Ishikawa (cell line): ENCODE data around the gene PLPPR2.

ENCODE experiments used
- CEBPB ChIP-seq: IDR thresholded peaks from 2 replicates; pipeline ENCODE4 v1.6.1; 2012
- CREB1 ChIP-seq: IDR thresholded peaks from 2 replicates; pipeline ENCODE4 v1.6.1; 2012; ENCODE audit warnings: low read depth
- EGR1 ChIP-seq: IDR thresholded peaks from 2 replicates; pipeline ENCODE4 v1.6.1; 2012
- EP300 ChIP-seq: IDR thresholded peaks from 2 replicates; pipeline ENCODE4 v1.6.1; 2012; ENCODE audit warnings: borderline replicate concordance
- FOXM1 ChIP-seq: IDR thresholded peaks from 2 replicates; pipeline ENCODE4 v1.6.1; 2012; ENCODE audit warnings: low read depth, borderline replicate concordance
- NFIC ChIP-seq: IDR thresholded peaks from 2 replicates; pipeline ENCODE4 v1.6.1; 2012
- RAD21 ChIP-seq: IDR thresholded peaks from 2 replicates; pipeline ENCODE4 v1.6.1; 2012; ENCODE audit warnings: low read depth
- REST ChIP-seq: IDR thresholded peaks from 2 replicates; pipeline ENCODE4 v1.6.1; 2012; ENCODE audit warnings: low read depth, mild to moderate bottlenecking
- TAF1 ChIP-seq: IDR thresholded peaks from 2 replicates; pipeline ENCODE4 v1.6.1; 2012; ENCODE audit warnings: low read depth, mild to moderate bottlenecking
- TCF12 ChIP-seq: IDR thresholded peaks from 2 replicates; pipeline ENCODE4 v1.6.1; 2012; ENCODE audit warnings: low read depth
- TEAD4 ChIP-seq: IDR thresholded peaks from 2 replicates; pipeline ENCODE4 v1.6.1; 2012
- USF1 ChIP-seq: IDR thresholded peaks from 2 replicates; pipeline ENCODE4 v1.6.1; 2012
- YY1 ChIP-seq: IDR thresholded peaks from 2 replicates; pipeline ENCODE4 v1.6.1; 2012; ENCODE audit warnings: low read depth
- ZBTB7A ChIP-seq: IDR thresholded peaks from 2 replicates; pipeline ENCODE4 v1.6.1; 2012; ENCODE audit warnings: low read depth
- TF ChIP-seq, protein P1 (sequence below): IDR thresholded peaks from 2 replicates; pipeline ENCODE4 v1.6.1; 2012

PLPPR2 gene

DNA sequence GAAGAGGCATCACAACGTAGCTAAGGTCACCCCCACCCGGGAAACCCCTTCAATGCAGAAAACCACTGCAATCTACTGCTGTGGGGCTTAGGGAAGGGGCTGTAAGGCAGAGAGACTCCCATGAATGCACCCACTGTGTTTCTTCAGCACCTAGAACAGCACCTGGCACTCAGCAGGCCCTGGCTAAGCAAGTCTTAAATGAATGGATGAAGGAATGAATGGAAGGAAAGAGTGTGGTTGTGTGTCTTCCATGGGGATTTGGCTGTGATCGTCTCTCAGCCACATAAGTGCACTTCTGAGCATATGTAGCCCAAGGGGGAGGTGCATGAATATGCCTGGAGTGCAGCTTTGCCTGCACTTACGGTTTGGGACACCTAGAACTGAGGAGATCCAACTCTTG is 6.1 kb upstream of the PLPPR2 start:
- TF ChIP-seq REST (peak; percentile 80), EP300 (no peak)

DNA sequence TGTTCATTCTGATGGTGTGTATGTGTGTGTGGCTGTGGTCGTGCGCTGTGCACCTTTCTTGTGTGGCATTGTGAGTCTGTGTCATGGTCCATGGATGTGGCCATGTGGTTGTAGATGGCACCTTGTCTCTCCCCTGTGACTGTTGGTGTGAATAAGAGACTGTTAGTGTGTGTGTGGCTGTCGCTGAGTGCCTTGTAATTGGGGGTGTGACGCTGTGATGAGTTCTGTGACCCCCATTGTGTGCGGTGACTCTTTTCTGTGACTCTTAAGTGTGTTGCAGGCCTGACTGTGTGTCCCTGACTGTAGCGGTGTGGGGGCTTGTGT is 804 bp downstream of the PLPPR2 start:
- TF ChIP-seq TAF1 (no peak), CEBPB (no peak), NFIC (no peak), EP300 (no peak), FOXM1 (no peak), YY1 (no peak), TCF12 (no peak), RAD21 (no peak), EGR1 (no peak), ZBTB7A (no peak), REST (no peak)

DNA sequence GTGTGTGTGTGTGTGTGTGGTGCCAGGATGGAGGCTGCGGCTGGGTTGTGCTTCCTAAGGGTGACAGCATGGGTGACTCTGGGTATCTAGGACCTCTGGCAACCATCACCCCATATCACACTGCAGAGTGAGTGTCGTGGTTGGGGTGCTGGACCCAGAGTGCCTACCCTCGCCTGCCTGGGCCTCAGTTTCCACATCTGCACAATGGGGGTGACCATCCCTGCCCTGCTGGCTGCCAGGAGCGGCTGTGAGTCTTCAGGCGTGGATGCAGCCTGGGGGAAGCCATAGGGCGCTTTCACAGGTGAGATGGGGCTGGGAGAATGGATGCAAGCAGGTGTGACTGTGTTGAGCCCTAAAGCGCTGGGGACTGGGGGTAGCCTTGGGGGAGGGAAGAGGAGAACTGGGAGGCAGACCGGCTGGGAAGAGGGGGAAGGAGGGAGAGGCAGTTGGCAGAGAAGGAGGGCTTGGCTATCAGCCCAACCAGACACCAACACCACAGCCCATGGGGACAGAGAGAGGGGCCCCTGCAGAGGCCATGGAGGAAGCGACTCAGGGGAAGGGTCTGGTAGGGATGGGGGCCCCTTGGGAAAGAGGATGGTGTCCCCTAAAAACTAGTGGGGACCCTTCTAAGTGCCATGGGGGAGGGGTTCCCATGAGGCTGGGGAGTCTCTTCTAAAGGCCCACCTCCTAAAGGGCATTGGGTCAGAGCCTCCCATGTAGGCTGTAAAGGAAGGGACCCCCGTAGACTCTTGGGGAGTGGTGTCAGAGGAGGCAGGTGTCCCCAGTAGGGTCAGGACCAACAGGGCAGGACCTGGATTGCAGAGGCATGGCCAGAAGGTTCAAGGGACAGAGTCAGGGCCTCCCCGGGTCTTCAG is 1.7 kb downstream of the PLPPR2 start:
- no peak for TF ChIP-seq TCF12
- no peak for TF ChIP-seq TEAD4
- no peak for TF ChIP-seq FOXM1
- TF ChIP-seq RAD21 = no peak
- TF ChIP-seq EP300 = no peak
- no peak for TF ChIP-seq EGR1
- TF ChIP-seq, protein P1, sequence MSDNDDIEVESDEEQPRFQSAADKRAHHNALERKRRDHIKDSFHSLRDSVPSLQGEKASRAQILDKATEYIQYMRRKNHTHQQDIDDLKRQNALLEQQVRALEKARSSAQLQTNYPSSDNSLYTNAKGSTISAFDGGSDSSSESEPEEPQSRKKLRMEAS = no peak
- TF ChIP-seq CEBPB = no peak
- TF ChIP-seq TAF1 = no peak
- TF ChIP-seq REST = no peak
- no peak for TF ChIP-seq CREB1
- TF ChIP-seq USF1 = no peak
- no peak for TF ChIP-seq ZBTB7A
- no peak for TF ChIP-seq NFIC

DNA sequence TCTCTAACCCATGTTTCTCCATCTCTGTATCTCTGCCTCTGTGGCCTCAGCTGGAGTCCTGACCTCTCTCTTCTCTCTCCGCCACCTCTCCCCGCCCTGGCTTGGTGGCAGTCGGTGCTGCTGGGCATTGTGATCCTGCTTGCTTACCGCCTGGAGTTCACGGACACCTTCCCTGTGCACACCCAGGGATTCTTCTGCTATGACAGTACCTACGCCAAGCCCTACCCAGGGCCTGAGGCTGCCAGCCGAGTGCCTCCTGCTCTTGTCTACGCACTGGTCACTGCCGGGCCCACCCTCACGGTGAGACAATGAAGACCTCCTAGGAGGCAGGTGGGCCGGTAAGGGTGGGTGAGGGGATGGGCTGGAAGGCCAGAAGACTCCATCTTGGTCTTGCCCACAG is 4.2 kb downstream of the PLPPR2 start:
- TF ChIP-seq USF1 = no peak
- no peak for TF ChIP-seq ZBTB7A
- TF ChIP-seq EGR1 = no peak
- TF ChIP-seq YY1 = no peak
- no peak for TF ChIP-seq CREB1
- no peak for TF ChIP-seq RAD21
- no peak for TF ChIP-seq CEBPB
- no peak for TF ChIP-seq FOXM1
- TF ChIP-seq NFIC = no peak

DNA sequence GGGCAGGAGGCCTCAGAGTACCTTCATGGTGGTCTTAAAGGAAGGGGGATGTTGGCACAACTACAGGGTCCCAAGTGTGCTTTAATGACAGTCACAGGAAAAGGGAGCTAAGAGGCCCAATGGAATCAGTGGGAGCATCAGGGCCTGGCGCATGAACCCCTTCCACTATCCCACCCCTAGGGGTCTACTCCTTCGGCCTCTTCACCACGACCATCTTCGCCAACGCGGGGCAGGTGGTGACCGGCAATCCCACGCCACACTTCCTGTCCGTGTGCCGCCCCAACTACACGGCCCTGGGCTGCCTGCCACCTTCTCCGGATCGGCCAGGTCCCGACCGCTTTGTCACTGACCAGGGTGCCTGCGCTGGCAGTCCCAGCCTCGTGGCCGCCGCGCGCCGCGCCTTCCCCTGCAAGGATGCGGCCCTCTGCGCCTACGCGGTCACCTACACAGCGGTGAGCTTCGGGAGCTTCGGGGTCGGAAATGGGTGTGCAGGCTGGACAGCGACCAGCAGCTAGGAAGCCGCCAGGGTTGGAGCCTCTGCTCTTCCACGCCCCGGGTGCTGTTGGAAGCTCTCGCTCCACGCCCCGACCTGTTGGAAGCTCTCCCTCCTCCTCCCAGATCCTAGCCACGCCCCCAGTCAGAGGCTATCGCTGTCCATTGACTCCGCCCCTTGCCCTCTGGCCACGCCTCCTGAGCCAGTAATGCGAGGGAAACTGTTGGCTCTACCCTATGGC is 6.0 kb downstream of the PLPPR2 start:
- no peak for TF ChIP-seq ZBTB7A
- no peak for TF ChIP-seq EGR1
- no peak for TF ChIP-seq CREB1
- TF ChIP-seq FOXM1 = no peak
- no peak for TF ChIP-seq CEBPB
- TF ChIP-seq EP300 = no peak
- no peak for TF ChIP-seq YY1
- TF ChIP-seq, protein P1 = peak; percentile 76
- TF ChIP-seq TAF1 = no peak
- TF ChIP-seq REST = peak; percentile 82
- TF ChIP-seq TEAD4 = no peak
- no peak for TF ChIP-seq NFIC
- TF ChIP-seq TCF12 = no peak
- no peak for TF ChIP-seq USF1
- no peak for TF ChIP-seq RAD21
